Tibial artery (tissue), 4 donors: ENCODE measurements around the gene C6orf52.

Experiments used
- DNase-seq, 2 donors: peaks; one replicate each; pipeline ENCODE4 v3.0.0-alpha.2; 2019
- H3K27ac ChIP-seq, 2 donors: fragments of 200-600 bp; sonication (generic) in 1 of 2; 1 replicate in 1 of 2; 2 replicates in 1 of 2; pipeline ENCODE4 v1.5.1; 2018 to 2019; ENCODE audit warnings: mild to moderate bottlenecking in 1 of 2
- H3K27me3 ChIP-seq, 2 donors: fragments of 200-600 bp; sonication (generic) in 1 of 2; one replicate each; pipeline versions ENCODE4 v1.5.1 to v1.6.0; 2016 to 2019
- H3K36me3 ChIP-seq, 3 donors: fragments of 200-600 bp; sonication (generic) in 2 of 3; one replicate each; pipeline ENCODE4 v1.5.1; 2016 to 2019; ENCODE audit warnings: mild to moderate bottlenecking in 2 of 3
- H3K4me1 ChIP-seq, 4 donors: fragments of 200-600 bp; sonication (generic) in 2 of 4; 1 replicate in 3 of 4; 2 replicates in 1 of 4; pipeline ENCODE4 v1.5.1; 2016 to 2019
- H3K4me3 ChIP-seq, 2 donors: fragments of 200-600 bp; sonication (generic) in 1 of 2; 1 replicate in 1 of 2; 2 replicates in 1 of 2; pipeline ENCODE4 v1.5.1; 2018 to 2019; ENCODE audit warnings: mild to moderate bottlenecking in 2 of 2
- H3K9me3 ChIP-seq, 3 donors: fragments of 200-600 bp; sonication (generic) in 1 of 3; one replicate each; pipeline ENCODE4 v1.5.1; 2016 to 2019
- CTCF ChIP-seq, 2 experiments: fragments of 200-600 bp in 1 of 2; fragments of 450-650 bp in 1 of 2; IDR thresholded peaks; one replicate each; pipeline ENCODE4 v1.5.1; 2017 to 2019; ENCODE audit warnings: antibody characterized with exemption in 2 of 2, mild to moderate bottlenecking in 1 of 2, moderate library complexity in 1 of 2
- intact Hi-C: fragments of 100-400 bp; cut with DNase I; formaldehyde crosslinking; loops from one replicate; pipeline ENCODE4 v1.15.0; 2023; ENCODE audit warnings: low total_unique reads

Gene C6orf52

DNA sequence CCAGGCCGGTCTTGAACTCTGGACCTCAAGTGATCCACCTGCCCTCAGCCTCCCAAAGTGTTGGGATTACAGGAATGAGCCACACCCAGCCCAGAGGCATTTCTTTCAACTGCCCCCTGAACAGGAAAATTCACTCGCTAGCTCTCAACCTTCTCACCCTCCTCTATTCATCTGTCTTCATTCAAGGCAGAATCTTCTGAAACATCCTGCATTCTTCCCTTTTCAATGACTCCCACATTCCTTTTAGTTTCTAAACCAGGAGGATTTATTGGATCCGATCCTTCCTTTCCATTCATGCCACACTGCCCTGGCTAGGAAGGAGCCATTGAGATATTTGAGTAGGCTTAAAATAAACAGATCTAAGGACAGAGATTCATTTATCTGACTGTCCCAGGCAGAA lies 52.9 kb downstream of the C6orf52 start:
- no peak for TF ChIP-seq CTCF (IDR thresholded peaks at IDR 0.05)
- H3K27ac ChIP-seq = no peak overlapping the region
- H3K36me3 ChIP-seq = no peaks in the 10 kb centered on the region
- DNase-seq = no peak
- no peak overlapping the region for H3K4me3 ChIP-seq
- peaks cover 0 to 7% (median 0%) of the 10 kb centered on the region in 4 donors for H3K4me1 ChIP-seq
- H3K27me3 ChIP-seq = no peaks in the 10 kb centered on the region
- intact Hi-C loops = no loop called here
- H3K9me3 ChIP-seq = no peaks in the 10 kb centered on the region

DNA sequence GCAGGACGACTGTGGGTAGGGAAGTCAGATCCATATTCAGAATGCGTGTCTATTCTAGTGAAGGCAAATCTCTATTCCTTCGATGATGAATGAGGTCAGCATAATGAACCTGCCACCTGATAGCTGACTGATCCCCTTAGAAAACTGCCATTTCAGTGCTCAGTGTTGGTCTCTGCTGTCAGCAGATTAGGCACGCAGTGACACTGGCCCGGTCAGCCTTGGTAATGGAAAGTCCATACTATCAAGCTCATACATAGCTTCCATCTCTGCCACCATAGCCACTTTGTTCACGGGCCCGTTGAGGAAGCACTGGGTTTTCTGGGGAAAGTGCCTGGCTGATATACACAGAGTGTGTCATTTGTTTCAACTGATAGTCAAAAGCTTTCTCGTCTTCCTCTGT lies 54.0 kb downstream of the C6orf52 start:
- no peak overlapping the region for H3K27ac ChIP-seq
- no peak for TF ChIP-seq CTCF (IDR thresholded peaks at IDR 0.05)
- H3K9me3 ChIP-seq = no peaks in the 10 kb centered on the region
- no peaks in the 10 kb centered on the region for H3K27me3 ChIP-seq
- H3K36me3 ChIP-seq = no peaks in the 10 kb centered on the region
- no peak for DNase-seq
- intact Hi-C loops = no loop called here
- H3K4me3 ChIP-seq = no peak overlapping the region
- H3K4me1 ChIP-seq = peaks cover 0 to 5% (median 0%) of the 10 kb centered on the region in 4 donors

- H3K27ac ChIP-seq = no peak overlapping the region
- no peaks in the 10 kb centered on the region for H3K9me3 ChIP-seq
- H3K27me3 ChIP-seq = no peaks in the 10 kb centered on the region
- DNase-seq = no peak
- TF ChIP-seq CTCF (IDR thresholded peaks at IDR 0.05) = no peak
- H3K36me3 ChIP-seq = no peaks in the 10 kb centered on the region
- H3K4me1 ChIP-seq = no peaks in the 10 kb centered on the region
- intact Hi-C loops = loop anchor here (10.0 kb wide), 1 partner anchor 118 kb away; no protein-coding TSS in a partner anchor
- no peak overlapping the region for H3K4me3 ChIP-seq
Measured at GRCh38 chr6:10633216-10633615, 61.2 kb downstream of the C6orf52 start.

DNA sequence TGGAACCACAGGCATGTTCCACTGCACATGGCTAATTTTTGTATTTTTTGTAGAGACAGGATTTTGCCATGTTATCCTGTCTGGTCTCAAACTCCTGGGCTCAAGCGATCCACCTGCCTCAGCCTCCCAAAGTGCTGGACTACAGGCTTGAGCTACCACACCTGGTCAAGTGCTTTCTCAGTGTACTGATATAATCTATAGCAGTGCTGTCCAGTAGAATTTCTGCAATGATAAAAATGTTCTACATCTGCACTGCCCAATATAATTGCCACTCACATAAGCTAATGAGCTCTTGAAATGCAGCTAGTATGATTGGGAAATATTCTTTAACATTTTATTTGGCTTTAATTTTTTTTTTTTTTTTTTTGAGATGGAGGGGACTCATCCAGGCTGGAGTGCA lies 64.2 kb downstream of the C6orf52 start:
- DNase-seq = no peak
- no peak for TF ChIP-seq CTCF (IDR thresholded peaks at IDR 0.05)
- Histone ChIP-seq H3K4me3 (no peak overlapping the region), H3K27ac (no peak overlapping the region), H3K27me3 (no peaks in the 10 kb centered on the region), H3K9me3 (no peaks in the 10 kb centered on the region), H3K4me1 (no peaks in the 10 kb centered on the region), H3K36me3 (no peaks in the 10 kb centered on the region)
- intact Hi-C loops = loop anchor here (10.0 kb wide), 1 partner anchor 115 kb away; no protein-coding TSS in a partner anchor

GRCh38 chr6:10627800-10628199 lies 66.6 kb downstream of the C6orf52 start:
- Histone ChIP-seq H3K4me1 (no peaks in the 10 kb centered on the region), H3K36me3 (no peaks in the 10 kb centered on the region), H3K27me3 (no peaks in the 10 kb centered on the region), H3K9me3 (no peaks in the 10 kb centered on the region), H3K4me3 (no peak overlapping the region), H3K27ac (no peak overlapping the region)
- no peak for DNase-seq
- intact Hi-C loops = loop anchor here (2.0 kb wide), 1 partner anchor 65 kb away; no protein-coding TSS in a partner anchor
- no peak for TF ChIP-seq CTCF (IDR thresholded peaks at IDR 0.05)
